Activated gamma-delta T cell treated with Interleukin-2 at 50 U/mL for 16 hours (primary cell): ENCODE data around the gene ADGRG1.
"Not testable (repeated sequence)": the region's sequence is repeated elsewhere in the genome, so short reads cannot be mapped to it uniquely, and the experiment has no call there.

Experiments used
- DNase-seq: peaks from one replicate; pipeline ENCODE4 v3.0.0-alpha.2; 2020

ADGRG1 gene

DNA sequence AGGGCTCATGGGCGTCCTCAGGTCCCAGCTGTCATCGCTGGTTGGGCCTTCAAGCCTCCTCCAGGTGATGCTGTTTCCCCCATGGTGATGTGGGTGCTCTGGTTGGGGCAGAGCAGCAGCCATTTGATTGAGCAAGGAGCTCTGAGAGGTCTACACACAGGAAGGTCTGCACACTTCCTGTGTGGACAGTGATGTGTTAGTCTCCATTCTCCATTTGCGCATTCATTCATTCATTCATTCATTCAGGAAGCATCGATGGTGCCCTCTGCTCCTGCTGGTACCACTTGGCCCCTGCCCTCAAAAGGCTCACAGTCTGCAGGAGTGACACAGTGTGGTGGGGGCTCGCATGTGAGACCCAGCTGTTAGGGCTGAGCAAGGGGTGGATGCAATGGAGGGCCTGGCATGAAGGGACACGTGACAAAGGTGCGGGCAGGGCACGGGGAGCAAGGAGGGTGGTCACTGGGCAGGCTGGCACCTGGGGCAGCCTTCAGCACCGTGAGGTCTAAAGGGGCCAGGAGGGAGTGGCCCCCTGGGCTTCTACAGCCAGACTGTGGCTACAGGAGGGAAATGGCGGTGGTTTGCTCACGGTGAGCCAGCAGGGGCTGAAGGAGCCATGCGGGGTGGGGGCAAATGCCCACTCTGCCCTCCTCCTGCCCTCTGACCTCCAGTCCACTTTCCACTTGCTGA is 41.2 kb downstream of the ADGRG1 start:
- DNase-seq, result no peak

DNA sequence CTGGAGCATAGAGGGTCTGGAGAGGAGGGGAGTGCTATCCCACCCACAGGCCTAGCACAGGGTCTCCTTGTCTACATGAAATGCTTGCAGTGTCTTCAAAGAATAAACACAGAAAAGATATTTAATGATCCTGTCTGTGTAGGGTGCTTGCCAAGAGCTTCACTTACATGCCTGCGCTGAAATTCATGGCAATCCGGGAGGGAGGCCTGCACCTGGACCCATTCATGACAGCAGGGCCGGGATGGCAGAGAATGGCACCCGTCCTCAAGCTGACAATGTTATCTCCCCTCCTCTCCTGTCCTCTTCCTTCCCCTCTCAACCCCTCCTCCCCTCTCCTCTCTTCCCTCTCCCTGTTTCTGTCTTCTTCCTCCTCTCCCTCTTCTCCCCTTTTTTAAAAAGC is 41.8 kb downstream of the ADGRG1 start:
- DNase-seq, result no peak

DNA sequence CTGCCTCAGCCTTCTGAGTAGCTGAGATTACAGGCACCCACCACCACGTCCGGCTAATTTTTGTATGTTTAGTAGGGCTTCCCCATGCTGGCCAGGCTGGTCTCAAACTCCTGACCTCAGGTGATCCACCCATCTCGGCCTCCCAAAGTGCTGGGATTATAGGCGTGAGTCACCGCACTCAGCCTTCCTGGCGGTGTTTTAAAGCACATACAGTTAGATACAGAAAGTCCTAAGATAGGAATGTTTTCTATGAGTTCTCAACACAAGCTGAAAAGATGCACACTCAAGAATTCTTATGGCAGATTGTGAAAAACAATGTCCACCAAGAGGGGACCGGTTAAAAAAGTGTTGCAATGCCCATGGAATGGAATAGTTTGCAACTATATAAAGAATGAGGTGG is 43.0 kb downstream of the ADGRG1 start:
- not testable (repeated sequence) for DNase-seq

DNA sequence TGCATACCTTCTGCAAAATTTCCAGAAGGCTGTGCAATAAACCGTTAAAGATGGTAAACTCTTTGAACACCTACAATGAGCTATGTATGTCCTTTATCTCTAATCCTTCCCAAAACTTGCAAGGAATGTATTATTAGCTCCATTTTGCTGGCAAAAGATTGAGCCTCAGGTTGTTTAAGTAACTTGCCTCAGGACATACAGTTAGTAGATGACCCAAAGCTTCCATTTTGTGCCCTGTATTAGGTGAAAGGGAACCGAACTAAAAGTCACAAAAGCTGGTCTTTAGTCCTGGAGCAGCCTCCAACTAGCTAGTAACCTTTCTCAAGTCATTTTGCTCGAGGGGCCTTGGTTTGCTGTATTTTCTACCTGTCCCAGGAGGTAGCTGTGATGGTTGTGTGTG is 44.0 kb downstream of the ADGRG1 start:
- DNase-seq, result no peak

DNA sequence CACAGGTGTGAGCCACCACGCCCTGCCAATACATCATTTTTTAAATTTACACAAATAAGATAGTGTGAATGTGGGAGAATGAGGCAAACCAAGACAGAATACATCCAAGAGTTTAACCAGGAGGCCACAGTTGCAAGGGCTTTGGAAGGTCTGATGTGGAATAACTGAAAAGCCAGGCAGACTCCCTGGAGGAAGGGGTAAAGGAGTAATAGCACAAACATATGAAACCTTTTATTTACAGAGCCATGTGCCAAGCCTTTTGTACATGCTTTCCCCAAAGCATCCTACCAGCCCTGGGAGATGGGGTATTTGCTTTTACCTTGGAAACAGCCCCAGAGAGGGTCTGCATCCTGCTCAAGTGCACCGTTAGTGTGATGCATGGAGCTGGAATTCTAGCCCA is 44.4 kb downstream of the ADGRG1 start:
- DNase-seq, result no peak

DNA sequence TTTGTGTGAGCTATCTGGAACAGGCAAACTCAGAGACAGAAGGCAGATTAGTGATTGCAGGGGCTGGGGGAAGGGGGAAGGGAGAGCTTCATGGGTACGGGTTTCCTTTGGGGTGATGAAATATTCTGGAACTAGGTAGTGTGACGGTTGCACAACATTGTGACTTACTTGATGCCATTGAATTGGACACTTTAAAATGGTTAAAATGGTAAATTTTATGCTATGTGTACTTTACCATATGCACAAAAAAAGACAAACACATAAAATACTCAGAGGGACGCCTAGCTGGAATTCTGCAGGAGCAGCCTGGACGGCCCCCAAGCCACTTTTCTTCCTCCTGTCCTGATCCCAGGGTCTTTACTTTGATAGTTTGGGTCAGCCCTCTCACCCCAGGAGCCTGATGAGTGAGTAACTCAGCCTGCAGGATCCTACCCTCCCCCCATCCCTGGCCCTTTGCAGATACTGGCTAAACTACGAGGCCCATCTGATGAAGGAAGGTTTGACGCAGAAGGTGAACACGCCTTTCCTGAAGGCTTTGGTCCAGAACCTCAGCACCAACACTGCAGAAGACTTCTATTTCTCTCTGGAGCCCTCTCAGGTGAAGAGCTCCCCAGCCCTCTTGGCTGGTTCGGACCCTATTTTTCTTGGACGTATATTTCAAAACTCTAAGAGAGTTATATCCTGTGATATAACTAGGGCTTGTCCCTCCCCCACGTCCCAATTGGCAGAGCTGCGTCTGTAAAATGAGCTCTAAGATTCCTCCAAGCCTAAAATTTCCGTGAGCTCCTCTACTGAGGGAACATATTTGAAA is 47.5 kb downstream of the ADGRG1 start:
- no peak for DNase-seq

DNA sequence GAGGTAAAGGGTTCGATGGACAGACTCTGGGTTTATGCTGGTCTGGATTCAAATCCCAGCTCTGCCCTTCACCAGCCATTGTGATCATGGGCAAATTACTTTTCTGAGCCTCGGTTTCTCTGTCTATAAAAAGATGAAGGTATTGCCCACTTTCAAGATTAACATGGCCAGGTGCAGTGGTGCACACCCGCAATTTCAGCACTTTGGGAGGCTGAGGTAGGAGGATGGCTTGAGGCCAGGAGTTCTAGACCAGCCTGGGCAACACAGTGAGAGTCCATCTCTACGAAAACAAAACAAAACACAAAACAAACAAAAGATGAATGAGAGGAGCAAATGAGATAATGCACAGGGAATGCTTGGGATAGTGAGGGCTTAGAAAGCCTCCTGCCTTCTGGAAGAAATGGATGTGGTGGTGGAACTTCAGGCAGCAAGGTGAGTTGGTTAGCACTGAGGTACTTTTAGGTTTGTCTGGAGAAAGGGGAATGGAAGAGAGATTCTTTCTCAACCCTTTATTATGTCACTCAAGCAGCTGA is 48.2 kb downstream of the ADGRG1 start:
- DNase-seq, result no peak

DNA sequence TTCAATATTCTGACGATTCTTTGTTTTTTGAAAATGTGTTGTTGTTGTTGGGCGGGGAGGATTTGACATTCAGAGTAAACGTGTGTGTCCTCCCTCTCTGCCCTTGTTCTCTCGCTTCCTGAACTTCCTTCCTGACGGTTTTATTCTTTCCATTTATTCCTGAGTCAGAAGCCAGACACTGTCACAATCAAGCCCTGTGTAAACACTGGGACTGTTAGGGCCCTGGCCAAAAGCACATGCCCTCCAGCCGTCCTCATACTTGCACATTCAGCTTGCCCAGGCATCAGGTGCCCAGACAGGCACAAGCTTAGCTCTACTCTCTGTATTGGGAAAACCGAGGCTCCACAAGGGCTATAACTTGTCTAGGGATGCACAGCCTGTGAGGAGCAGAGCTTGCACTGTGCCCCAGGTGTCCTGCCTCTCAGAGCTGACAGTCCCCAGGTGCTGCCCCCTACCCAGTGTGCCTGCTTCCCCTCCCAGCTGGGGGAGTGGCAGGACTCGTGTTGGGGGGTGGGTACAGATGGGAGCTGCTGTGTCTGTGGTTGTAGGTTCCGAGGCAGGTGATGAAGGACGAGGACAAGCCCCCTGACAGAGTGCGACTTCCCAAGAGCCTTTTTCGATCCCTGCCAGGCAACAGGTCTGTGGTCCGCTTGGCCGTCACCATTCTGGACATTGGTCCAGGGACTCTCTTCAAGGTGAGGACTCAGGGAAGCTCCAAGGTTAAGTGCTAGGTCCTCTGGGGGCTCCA is 49.4 kb downstream of the ADGRG1 start:
- DNase-seq, result no peak

DNA sequence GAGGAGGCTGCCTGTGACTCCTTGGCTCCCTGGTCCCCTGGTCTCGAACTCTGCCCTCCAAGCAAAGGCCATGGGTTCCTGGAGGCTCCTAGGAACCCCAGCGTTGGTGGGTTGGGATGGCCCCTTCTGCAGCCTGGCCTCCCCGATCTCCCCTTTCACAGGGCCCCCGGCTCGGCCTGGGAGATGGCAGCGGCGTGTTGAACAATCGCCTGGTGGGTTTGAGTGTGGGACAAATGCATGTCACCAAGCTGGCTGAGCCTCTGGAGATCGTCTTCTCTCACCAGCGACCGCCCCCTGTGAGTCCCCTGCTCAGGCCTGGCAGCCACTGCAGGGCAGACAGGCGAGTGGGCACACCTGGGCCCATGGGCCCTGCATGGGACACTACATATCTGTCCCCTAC is 50.6 kb downstream of the ADGRG1 start:
- DNase-seq, result no peak

DNA sequence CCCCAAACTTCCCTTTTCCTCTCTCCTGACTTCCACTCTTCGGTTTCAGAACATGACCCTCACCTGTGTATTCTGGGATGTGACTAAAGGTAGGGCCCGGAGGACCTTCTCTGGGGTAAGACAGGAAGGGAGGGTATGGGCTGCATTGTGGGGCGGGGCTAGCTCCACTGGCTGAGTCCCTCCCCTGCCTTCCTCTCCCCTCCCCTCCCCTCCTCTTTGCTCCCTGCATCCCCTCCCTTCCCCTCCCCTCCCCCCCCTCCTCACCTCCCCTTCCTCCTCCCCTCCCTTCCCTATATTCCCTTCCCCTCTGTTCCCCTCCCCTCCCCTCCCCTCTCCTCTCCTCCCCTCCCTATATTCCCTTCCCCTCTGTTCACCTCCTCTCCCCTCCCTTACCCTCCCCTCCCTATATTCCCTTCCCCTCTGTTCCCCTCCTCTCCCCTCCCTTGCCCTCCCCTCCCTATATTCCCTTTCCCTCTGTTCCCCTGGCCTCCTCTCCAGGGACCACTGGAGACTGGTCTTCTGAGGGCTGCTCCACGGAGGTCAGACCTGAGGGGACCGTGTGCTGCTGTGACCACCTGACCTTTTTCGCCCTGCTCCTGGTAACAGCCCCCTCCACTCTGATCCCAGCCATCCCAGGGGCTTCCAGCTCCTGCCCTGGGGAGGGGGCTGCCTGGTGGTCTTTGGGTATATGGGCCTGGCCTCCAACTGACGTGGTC is 51.5 kb downstream of the ADGRG1 start:
- DNase-seq, result no peak

DNA sequence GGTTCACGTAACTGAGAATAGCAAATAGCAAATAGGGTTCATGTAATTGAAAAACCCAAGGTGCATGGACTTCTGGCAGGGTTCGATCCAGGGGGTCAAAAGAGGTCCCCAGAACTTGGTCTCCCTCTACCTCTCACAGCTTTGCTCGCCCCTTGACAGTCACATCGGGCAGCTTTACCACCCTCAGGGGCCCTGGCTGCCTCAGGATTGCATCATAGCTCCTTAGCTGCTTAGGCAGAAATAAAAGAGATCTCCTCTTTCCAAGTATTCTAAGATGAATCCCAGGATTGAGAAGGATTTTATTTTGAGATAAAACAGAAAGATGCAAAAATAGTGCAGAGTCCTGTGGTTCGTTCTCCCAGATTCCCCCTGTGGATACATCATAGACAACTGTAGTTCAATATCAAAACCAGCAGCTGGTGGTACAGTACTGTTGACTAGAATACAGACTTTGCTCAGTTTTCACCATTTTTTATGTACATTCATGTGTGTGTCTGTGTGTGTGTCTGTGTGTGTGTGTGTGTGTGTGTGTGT is 52.5 kb downstream of the ADGRG1 start:
- DNase-seq, result no peak

DNA sequence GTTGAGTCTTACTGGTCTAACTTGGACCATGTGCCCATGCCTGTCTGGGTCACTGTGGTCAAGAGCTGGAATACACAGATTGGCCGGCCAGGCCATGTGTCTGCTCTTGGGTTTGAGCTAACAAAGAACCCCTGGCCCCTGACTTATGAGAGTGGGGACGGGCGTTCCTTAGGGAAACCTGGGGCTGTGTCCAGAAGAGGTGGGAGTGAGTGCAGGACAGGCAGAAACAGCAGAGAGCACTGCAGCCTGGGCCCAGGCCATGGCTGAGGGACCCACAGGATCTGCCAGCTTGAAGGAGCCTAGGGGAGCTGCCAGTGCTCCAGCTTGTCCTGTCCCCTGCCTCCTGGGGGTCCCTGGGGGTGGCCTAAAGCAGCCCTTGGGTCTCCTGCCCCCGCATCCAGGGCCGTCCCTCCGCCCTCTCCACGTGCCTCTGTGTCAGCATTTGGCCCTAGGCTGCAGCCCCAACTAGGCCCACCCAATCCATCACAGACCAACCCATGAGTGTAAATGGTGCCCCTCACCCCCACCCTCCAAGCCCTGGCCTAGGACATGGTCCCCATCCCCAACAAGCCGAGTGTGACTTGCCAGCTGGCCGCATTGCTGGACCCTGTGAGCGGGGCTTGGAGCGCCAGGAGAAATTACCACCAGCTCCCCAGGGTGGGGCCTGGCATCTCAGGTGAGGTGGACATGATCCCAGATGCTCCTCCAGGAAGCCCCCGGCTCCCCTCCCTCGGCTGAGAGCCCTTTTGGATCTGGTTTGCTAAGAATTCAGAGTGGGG is 53.7 kb downstream of the ADGRG1 start:
- DNase-seq, result no peak

DNA sequence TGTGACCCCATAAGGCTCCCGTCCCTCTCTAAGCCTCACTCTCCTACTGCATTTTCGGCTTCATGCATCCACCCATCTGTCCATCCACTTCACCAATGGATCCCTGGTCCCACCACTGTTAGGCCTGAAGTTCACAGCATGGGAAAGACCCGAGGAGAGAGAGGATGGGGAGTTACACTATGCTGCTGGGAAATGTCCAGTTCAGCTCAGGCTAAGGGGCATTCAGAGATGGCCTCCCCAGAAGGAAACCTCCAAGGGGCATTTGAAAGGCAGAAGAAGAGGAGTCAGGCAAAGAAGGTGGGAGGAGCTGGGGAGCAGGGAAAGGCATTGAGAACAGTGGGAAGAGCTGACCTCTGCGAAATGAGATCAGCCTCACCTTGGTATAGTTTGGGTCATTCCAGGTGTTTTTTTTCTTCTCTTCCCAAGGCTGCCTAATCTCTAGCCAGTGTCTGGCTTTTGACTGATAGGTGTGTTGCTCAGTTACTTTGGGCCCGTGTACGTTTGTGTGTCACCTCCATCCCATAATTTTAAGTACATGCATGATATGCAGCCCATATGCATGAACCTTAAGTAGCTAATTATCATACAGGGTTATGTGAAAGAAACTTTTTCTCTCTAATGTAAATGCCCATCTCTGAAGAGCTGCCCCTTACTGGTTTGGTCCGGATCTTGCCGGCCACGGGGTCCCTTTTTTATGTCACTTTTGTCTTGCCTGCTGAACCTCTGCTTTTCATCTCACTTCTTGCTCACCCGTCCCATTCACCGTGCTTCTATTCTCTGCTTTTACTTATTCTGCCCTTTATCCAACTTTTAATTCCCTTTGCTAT is 54.6 kb downstream of the ADGRG1 start:
- DNase-seq, result no peak

DNA sequence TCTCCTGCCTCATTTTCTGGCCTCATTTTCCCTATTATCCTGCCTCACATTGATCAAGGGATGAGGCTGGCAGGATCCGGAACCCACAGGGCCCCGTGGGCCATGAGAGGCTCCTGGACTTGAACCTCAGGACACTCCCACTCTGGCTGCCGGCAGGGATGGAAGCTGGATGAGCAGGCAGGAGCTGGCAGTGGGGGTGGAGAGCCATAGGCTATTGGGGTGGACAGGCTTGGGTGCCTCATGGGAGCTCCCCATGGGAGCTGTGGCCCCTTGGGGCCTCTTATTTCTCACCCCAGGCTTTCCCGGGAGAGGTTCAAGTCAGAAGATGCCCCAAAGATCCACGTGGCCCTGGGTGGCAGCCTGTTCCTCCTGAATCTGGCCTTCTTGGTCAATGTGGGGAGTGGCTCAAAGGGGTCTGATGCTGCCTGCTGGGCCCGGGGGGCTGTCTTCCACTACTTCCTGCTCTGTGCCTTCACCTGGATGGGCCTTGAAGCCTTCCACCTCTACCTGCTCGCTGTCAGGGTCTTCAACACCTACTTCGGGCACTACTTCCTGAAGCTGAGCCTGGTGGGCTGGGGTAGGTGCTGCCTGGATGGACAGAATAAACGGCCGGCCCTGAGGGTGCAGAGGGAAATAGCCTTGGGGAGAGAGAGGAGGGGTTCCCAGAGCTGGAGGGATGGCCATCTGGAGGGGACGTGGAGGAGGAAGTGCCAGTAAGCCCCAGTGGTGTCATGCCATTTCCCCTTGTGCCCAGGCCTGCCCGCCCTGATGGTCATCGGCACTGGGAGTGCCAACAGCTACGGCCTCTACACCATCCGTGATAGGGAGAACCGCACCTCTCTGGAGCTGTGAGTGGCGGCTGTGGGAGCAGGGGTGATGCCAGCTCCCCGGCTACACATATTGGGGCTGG is 55.5 kb downstream of the ADGRG1 start:
- DNase-seq, result no peak

DNA sequence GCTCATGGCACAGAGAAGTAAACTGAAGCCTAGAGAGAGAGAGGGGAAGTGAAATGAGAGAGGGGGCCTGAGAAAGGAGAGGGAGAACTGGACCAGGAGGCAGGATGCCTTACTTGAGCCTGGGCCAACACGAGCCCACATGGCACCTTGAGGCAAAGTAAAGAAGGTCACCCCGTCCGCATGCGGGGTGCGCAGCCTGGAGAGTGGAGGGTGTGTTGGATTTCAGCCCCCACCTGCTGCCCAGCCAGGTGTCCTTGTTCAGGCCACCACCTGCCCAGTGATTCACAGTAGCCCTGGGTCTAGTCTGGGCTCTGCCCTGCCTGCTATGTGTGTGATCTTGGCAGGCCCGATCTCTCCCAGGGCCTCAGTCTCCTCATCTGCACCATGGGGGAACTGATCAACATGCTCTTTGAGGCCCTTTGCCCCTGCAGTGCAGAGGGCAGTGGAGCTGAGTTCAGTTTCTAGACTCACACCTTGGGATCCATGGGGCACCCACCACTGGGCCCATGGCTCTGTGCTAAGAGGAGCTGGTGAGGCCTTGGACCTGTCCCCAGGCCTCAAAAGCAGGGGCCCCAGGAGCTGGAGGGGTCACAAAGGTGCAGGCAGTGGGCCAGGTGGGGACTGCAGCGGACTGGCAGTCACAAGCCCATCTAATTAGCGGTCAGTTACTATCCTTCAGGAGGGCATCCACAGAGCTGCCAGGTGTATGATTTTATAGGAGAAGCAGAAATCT is 56.4 kb downstream of the ADGRG1 start:
- no peak for DNase-seq

DNA sequence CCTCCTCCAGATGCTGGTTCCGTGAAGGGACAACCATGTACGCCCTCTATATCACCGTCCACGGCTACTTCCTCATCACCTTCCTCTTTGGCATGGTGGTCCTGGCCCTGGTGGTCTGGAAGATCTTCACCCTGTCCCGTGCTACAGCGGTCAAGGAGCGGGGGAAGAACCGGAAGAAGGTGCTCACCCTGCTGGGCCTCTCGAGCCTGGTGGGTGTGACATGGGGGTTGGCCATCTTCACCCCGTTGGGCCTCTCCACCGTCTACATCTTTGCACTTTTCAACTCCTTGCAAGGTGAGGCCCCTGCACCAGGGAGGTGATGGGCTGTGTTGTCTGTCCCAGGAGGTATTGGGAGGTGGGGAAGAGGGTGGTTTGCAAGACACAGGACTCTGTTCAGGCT is 57.2 kb downstream of the ADGRG1 start:
- no peak for DNase-seq

DNA sequence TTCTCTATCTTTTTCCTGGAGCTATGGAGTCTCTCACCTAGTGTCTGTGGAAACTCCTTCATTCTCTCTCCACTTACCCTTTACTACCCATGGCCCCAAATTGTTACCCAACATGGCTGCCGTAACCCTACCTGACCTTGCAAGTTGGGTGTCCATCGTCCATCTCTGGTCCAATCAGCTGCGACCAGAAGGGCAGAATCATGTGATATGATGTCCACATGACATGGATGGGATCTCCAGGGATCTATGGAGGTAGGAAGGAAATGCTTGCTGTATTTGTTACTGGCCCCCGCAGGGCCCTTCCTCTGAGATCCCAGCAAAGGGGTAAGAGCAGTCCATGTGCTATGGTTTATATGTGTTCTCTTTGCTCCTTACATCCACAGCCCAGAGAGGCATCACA is 58.1 kb downstream of the ADGRG1 start:
- no peak for DNase-seq

DNA sequence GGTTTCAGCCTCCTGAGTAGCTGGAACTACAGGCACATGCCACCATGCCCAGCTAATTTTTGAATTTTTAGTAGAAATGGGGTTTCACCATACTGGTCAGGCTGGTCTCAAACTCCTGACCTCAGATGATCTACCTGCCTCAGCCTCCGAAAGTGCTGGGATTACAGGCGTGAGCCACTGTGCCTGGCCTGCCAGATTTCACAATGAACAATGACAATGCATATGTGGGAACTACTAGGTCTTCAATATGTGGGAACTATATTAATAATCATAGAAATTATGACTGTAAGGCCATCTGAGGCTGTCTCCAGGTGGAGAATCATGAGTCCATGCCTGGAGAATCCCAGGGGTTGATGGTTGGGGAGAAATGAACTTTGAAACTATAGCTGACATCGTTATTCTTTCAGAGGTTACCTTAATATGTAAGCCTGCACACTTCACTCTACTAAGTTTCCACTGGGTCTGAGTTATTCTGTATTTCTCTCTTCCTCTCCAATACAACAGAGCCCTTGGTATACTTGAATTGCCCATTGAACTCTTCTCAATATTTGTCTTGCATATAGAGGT is 59.0 kb downstream of the ADGRG1 start:
- no peak for DNase-seq

DNA sequence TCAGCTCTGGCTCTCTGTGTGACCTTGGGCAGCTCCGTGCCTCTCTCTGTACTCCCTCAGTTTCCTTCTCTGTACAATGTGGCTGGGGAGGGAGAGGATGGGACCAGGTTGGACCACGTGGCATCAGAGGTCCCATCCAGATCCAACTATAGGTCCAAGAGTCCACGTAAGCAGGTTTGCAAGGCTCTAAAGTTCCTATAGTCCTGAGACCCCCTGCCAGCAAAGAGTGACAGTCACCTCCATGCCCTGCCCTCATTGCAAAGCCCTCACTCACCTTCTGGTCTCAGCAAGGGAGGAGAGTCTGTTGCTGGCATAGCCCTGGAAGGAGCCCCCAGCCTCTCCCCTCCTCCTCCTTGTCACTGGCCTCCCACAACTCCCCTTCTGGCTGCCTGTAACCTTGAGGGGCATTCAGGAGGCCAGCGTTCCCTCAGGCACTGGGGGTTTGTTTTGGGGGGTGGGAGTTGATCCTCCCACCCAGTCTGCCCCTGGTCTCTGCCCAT is 60.1 kb downstream of the ADGRG1 start:
- DNase-seq, result no peak
